ENCODE measurements around the gene HIBCH. TPM values are rescaled to one million over a fixed set of nuclear protein-coding genes. Genes with fewer than 3 reads are reported as not detected.
"Not testable (repeated sequence)": the region's sequence is repeated elsewhere in the genome, so short reads cannot be mapped to it uniquely, and the experiment has no call there.

HIBCH gene, protein sequence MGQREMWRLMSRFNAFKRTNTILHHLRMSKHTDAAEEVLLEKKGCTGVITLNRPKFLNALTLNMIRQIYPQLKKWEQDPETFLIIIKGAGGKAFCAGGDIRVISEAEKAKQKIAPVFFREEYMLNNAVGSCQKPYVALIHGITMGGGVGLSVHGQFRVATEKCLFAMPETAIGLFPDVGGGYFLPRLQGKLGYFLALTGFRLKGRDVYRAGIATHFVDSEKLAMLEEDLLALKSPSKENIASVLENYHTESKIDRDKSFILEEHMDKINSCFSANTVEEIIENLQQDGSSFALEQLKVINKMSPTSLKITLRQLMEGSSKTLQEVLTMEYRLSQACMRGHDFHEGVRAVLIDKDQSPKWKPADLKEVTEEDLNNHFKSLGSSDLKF
- 62.3 TPM for total RNA-seq

DNA sequence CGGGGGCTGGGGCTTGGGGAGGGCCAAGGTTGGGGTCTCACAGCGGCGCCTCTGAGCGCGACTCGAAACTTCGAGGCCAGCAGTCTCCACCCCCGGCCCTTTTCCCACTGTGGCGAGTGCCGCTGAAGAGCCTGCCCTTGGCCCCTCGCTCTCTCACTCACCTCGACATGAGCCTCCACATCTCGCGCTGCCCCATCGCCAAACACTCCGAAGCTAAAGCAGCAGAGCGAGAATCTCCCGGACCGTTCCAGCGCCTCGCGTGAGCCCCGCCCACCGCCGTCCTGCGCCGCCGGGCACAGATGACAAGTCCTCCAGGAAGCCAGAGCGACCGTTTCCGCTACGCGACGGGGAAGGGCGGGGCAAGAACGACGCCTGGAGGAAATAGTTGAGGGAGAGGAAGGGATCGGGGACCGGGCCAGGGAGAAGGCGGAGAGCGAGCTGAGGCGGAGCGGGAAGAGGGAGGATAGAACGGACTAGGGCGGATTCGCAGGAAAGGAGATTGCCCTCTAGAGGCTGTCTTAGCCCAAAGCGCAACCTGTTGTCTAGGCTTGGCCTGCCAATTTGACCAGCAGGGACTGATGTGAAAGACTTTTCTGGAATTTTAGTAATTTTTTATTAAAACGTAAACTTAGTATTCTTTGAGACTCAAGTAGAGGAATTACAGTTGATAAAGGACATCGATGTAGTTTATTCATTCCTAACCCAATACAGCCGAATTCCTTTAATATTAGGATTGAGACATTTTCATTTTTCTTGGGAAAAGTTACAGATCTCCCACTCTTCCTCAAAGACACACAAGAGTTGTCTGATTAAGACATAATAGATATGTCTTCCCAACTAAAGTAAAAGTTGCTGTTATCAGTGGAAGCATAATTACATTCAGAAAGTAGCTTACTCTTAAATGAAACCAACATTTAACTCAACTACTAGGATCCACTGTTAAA lies at the start of gene HIBCH:
Gene HIBCH, minus strand, starts transcription at position 272 of the 944 bp plus-strand sequence. Its CDS starts 76 bp downstream, at position 196.
- DNase-seq (ENCODE audit: low spot score): peak; percentile 99

DNA sequence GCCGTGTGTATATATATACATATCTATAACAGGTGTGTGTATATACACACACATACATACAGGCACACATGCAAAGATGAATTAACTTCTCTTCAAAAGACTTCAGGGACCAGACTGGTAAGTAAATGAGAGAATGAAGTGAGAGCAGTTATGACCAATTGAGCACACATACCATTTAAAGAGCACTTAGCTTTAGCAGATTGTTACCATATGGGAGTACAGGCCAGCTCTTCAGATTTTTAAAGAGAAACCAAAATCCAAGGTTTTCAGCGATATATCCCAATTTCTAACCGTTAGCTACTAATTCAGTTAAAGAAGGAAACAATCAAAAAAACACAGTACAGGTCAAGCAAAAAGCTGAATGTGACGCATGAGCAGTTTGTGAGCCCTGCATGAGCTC lies 47.5 kb upstream of the HIBCH start:
- DNase-seq (ENCODE audit: low spot score): no peak

DNA sequence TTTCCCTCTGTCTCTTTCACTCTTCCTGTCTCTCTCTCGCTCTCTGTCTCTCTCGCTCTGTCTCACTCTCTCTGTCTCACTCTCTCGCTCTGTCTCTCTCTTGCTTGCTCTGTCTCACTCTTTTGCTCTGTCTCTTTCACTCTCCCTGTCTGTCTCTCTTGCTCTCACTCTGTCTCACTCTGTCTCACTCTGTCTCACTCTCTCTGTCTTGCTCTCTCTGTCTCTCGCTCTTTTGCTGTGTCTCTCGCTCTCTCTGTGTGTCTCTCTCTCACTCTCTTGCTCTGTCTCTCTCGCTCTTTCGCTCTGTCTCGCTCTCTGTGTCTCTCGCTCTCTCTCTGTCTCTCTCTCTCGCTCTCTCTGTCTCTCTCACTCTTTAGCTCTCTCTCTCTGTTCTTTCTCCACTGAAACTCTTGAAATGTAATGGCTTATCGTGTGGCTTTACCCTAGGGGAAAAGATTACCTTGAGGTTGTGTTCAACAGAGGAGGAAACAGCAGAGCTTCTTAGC lies 46.7 kb upstream of the HIBCH start:
- DNase-seq (ENCODE audit: low spot score): no peak

DNA sequence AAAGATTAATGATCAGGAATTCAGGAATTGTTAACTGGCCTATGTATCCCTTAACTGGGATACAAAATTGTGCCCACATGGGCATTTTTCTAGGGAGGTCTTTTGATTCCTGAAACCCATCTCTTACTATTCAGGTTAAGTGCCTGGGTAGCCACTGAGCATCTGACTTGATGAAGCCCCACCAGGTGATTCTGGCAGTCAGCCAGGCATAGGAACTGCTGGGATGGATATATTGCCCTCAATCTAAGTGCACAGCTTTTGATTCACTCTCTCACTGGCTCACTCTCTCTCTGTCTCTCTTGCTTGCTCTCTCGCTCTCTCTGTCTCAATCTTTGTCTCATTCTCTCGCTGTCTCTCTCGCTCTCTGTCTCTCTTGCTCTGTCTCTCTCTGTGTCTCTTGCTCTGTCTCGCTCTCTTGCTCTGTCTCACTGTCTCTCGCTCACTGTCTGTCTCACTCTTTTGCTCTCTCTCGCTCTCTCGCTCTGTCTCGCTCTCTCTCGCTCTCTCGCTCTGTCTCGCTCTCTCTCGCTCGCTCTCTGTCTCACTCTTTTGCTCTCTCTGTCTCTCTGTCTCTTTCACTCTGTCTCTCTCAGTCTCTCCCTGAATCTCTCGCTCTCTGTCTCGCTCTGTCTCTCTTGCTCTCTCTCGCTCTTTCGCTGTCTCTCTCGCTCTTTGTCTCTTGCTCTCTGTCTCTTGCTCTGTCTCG lies 46.0 kb upstream of the HIBCH start:
- no peak for DNase-seq (ENCODE audit: low spot score)

DNA sequence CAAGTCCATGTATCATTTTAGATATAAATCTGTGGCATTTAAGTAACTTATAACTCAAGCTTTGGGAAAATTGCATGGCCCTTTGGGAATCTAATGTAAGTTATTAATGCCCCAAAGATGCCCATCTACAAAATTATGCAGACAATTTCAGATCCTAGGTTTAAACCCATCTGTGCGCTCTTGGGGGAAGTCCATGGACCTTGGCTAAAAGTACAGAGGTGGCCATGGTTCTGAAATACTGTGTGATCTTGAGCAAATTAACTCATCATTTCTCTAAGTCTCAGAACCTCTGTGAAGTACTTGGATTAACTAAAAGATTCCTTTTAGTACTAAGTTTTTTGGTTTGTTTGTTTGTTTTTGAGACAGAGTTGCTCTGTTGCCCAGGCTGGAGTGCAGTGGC lies 43.3 kb upstream of the HIBCH start:
- DNase-seq (ENCODE audit: low spot score): no peak

DNA sequence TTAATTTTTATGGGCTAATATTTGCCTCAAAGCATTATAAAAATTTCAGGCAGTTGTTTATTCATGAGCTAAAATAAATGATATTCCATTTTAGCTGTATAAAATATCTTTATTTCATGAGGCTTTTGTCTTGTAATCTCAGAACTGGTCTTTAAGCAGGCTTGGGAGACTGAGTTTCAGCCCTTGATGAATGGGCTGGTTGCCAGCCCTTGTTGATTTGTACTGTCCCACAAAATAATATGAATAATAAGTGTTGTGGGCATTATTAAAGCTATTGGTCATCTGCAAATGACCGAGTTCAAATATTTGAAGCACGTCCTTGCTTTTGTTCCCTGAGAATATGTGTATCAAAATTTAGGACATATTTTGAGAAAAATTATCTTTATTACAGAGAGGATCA lies 41.9 kb upstream of the HIBCH start:
- DNase-seq (ENCODE audit: low spot score): no peak

DNA sequence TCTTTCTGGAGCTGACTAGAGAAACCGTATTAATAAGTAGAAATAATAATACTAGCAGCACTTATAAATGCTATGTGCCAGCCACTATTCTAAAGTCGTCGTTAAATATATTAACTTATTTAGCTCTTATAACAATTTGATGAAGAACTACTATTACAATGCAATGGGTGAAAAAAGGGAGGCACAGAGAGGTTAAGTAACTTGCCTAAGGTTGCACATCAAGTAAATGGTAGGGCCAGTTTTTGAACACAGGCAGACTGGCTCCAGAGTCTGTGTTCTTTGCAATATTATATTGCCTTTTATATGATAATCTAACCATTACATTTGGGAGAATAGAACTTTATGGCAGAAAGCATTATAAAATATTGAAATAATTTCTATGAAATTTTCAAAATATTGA lies 41.3 kb upstream of the HIBCH start:
- DNase-seq (ENCODE audit: low spot score): no peak

DNA sequence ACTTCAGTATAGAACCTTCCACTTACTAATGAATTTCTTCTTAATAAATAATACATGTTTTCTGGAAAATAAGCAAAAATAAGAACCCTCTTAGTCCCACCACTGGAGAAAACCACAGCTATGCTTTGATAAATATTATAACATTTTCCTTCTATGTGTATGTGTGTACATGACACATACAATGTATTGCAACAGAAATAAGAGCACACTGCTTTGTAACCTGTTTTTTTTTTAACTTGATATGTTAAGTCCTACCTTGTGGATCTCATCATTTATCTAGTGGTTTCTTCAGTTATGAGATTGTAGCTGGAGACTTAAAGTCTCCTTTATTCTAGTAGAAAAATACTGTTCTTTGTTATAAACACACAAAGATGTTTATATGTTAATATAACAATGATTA lies 40.9 kb upstream of the HIBCH start:
- no peak for DNase-seq (ENCODE audit: low spot score)

DNA sequence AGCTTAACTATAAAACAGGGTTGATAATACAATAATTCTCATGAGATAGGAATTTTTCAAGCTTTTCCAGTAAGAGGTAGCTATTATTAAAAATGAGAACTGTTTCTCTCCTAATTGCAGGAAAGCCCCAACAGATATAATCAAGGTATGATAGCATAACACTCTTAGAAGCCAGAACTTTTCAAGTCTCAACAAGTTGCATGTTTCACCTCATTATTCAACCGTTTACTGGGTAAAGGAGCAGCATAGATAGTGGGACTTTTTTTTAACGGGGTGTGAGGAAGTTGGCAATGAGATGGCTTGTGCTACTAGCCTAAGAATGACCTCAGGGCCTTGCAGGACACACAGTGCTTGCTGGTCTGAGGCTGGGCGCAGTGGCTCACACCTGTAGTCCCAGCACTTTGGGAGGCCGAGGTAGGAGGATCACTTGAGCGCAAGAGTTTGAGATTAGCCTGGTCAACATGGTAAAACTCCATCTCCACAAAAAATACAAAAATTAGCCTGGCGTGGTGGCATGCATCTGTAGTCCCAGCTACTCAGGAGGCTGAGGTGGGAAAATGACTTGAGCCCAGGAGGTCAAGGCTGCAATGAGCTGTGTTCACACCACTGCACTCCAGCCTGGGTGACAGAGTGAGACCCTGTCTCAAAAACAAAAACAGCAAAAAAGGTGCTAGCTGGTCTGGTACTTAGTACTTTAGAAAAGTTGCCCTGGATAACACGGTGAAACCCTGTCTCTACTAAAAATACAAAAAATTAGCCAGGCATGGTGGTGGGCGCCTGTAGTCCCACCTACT lies 39.2 kb upstream of the HIBCH start:
- DNase-seq (ENCODE audit: low spot score): not testable (repeated sequence)

DNA sequence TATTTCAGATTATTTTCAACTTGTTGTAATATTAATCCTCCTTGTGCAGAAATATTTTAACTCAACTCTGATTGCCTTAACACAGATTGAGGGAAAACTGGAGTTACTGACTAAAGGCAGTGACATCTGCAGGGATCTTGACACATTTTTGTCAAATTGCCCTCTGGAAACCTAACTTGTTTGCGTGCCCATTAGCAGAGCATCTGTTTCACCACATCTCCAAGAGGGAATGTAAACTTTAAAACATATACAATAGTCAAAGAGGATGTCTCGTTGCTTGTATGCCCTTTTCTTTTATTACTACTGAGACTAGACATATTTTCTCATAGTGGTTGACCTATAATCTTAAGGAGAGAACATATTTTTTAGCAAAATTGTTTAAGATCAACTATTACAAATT lies 38.0 kb upstream of the HIBCH start:
- no peak for DNase-seq (ENCODE audit: low spot score)

DNA sequence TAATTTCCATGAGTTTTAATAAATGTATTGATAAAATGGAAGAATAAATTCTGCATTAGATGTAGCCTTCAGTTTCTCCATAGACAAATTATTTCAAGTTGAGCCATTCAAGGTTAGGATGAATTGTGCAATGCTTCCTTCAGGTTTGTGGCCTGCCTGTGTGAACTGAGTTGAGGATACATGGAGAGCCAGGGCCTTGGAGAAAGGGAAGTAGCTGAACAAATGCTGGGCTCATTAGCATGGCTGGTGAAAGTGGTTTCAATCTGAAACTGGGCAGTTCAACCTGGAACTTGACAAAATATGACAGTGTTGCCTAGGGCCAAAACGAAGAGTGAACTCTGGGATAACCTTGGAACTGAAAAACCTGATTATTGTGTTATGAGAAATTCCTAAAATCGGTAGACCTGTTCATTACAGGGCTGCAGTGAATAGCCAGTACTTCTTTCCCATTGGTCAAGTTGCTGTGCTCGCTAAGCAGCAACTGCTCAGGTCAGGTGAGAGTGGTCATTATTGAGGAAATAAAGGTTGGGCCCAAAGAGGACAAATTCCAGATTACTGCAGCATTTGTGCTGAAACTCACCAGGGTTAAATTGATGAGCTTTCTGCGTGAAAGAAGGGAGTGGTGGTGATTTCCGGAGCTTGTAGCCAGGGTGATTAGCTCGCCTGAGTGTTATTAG lies 36.5 kb upstream of the HIBCH start:
- DNase-seq (ENCODE audit: low spot score): no peak

DNA sequence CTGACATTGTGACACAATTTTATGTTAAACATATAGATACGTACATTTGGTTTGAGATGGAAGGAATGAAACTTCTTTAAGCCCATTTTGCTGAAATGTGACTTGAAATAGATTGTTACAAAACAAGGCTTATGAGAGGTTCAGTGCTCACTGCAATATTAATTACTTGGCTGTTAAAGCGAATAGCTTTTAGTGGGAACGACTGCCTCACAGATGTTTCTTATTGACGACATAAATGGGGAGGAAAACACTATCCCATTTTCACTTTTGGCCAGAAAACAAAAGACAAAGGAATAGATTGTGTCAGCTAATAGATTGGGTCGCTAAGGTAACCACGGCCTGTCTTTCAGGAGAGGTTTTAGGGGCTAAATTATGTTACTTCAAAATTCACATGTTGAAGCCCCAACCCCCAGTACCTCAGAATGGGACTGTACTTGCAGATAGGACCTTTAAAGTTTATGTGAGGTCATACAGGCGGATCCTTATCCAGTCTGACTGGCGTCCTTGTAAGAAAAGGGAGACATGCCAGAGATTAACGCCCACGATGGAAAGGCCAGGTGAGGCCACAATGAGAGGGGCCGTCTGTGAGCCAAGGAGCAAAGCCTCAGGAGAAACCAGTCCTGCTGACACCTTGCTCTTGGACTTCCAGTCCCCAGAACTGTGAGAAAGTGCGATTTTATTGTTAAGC lies 34.5 kb upstream of the HIBCH start:
- DNase-seq (ENCODE audit: low spot score): no peak

DNA sequence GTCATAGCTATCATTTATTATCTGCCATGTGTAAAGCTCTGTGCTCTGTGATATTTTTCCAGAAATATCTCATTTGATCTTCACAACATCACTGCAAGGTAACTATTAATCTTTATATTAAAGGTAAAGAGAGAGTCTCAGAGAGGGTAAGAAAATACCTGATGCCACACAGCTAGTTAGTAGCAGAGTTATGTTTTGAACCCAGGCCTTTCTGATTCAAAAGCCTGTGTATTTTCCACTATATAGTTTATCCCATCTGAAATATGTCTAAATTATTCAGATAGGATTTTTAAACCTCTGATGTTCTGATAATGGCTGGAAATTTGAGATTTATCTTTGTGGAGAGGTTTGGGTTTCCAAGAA lies 33.9 kb upstream of the HIBCH start:
- no peak for DNase-seq (ENCODE audit: low spot score)

DNA sequence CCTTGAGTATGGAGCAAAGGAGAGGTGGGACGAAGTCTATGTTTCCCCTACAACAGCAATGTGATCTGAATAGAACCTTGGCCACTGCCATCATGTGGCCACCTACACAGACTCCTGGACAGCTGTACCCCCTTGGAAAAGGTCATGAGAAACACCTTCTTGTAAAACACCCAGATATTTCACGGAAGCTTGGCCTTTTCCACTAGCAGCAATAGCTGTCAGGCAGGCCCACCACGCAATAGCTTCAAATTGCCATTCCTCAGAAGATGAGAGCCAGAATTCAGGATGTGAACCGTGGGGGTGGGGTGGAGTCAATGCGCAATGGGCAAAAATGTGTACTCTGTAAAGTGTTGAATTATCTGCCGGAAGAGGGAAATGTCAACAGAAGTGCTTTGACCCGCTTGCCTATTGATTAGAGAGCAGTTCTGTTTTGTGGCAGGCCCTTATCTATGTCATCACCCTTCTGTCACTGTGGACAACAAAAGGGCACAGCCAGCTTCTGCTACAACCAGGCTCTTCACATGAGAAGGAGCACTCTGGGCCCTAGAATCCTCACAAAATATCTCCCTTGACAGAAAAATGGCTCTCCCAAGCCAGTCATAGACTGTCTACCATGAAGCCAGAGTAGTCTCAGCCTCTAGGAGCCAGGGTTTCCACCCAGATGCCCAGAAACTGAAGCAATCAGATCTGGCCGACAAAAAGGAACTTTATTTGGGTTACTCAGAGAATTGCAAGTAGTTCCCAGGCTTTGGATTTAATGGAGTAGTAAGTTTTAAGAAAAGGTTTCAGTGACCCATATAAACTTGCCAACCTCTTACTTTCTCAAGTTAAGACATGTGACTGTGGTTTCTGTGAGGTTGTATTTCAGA lies 33.3 kb upstream of the HIBCH start:
- no peak for DNase-seq (ENCODE audit: low spot score)

DNA sequence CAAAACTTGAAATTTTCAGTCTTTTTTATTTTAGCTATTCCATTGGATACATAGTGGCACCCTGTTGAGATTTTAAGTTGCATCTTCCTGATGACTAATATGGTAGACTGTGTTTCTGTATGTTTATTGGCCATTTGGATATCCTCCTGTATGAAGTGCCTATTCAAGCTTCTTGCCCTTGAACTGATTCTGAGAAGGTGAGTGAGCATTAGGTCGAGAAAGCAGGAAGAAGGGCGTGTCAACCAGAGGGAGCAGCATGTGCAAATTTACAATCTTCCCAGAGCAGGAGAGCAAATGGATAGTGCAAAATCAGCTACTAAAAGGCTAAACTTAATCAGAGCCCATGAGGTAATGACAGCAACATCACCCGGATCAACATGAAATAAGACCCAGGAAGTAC lies 32.3 kb upstream of the HIBCH start:
- DNase-seq (ENCODE audit: low spot score): no peak

DNA sequence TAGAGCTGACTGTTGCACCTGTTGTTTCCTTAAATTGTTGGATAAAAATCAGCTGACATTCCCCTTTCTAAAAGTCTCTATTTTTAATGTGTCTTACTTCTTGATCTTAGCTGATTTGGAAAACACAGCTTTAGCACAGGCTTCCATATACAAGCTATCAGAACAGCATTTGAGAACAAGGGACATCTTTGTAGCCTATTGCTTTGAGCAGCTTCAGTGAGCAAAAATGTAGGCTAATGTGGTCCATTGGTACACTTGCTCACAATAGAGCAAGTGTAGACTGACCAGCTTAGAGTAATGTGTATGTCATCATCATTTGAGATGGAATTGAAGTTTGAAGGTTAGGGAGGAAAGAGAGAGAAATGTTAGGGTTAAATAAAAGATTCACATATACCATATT lies 30.7 kb upstream of the HIBCH start:
- DNase-seq (ENCODE audit: low spot score): no peak

DNA sequence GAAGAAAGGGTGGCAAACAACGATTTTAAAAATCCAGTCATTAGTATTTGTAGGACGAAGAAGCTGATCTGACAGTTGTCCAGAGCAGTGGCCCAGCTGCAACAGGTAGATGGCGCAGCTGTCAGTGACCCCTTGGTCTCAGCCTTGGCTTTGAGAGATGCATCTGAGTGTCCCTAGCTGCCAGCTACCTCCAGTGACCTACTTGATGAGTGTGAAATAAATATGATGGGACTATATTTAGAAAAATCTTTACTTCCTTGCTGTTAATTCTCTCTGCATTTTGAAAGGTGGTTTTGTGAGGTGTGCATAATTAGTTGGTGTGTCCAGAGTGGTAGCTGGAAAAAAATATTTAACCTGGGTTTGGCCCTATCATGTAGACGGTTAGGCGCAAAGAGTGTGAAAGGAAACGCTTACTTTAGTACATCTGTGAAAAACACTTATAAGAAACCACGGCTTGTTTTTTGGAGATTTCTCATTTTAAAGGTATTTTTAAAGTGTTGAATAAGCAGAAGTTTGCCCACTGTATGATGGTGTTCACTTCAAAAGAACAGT lies 24.7 kb upstream of the HIBCH start:
- DNase-seq (ENCODE audit: low spot score): no peak

DNA sequence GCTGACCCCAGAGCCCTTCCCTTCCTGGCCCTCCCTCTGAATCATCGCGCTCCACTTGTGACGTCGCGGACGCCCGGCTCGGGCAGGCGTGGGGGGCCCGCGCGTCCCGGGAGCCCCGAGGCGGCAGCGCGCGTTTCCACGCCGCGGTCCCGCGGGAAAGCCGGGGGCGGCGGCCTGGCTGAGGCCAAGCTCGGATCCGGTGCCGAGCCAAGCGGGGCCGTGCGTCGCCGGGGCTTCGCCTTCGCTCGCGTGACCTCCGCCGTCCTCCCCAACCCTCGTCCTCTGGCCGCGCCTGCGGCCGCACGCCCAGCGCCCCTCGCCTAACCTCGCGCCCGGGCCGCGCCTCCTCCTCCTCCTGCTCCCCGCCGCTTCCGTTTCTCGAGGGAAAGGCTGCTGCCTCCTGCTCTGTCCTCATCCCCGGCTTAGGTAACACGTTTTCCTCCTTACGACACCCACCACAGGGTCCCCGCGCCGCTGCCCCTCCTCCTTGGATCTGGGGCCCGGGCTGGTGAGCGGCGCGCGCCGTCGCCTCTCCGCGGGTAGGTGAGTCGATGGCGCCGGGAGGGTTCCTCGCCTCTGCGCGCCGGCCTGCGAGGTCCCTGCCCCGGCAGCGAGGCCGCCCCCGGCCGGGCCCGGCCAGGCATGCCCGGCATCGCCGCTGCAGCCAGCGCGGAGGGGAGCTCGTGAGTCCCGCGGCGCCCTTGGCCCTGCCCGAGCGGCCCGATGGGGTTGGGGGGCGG lies 24.1 kb upstream of the HIBCH start, which contains the start of gene INPP1:
Gene INPP1, plus strand, starts transcription at position 54 of the 740 bp plus-strand sequence. CDS start 16,514 bp downstream, outside the sequence.
- DNase-seq (ENCODE audit: low spot score): peak; percentile 79

Data from ureter (tissue), 1 donor.